ENCODE results near the gene DENND2D. TPM values are rescaled to one million over a fixed set of nuclear protein-coding genes. Genes with fewer than 3 reads are reported as not detected.

The DENND2D gene
- total RNA-seq, 1 experiment from 2014 or later, result 0.11 TPM

DNA sequence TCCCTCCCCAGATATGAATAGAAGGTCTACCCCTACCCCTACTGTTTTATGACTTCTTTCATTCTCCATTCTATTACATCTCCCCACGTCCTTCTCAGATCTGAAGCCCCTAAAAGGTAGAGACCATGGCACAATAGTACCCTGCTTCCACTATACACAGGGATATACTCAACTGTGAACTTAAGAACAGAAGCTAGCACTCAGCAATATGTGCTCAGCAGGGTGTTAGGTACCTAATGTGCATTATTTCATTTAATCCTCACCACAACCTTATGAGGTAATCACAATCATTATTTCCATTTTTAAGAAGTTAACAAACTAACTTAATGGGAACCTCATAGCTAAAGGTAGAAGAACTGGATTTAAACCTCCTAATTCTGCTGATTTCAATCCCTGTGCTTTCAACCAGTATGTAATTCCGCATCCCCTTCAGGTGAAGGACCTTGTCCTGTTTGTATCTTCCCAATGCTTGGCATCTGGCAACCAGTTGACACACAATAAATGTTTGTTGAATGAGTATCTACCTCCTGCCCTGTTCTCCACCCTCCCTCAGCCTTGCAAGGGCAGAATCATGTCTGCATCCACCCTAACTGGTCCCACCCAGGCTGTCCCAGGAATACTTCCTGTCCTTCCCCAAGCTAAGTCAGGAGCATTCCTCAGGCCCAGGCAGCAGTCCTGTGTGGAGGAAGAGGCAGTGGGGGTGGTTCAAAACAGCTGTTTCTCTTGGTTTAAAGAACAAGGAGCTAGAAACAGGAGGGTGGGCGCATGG lies 6.5 kb downstream of the DENND2D start:
- Histone ChIP-seq H3K23ac (ENCODE audit: insufficient read length, low read depth, low read length) (no peak overlapping the region), H2BK120ac (ENCODE audit: low read depth, low read length, poor library complexity, severe bottlenecking) (no peak overlapping the region), H2BK15ac (ENCODE audit: low read depth, low read length) (no peak overlapping the region), H2BK5ac (ENCODE audit: insufficient read length, low read length) (no peak overlapping the region), H3K79me2 (ENCODE audit: insufficient read depth, low read length) (no peaks in the 10 kb centered on the region), H3K18ac (ENCODE audit: insufficient read length, low read depth, low read length) (no peak overlapping the region), H4K91ac (ENCODE audit: insufficient read length, low read depth, low read length) (no peak overlapping the region), H3K14ac (ENCODE audit: insufficient read depth, low read length) (no peak overlapping the region; the same call in 1 of the 2 replicates), H2AFZ (ENCODE audit: low read length) (no peak overlapping the region), H3K9me3 (ENCODE audit: control insufficient read depth, low read depth, low read length) (no peaks in the 10 kb centered on the region), H2BK12ac (ENCODE audit: insufficient read length, low read depth, low read length) (no peak overlapping the region), H3K23me2 (ENCODE audit: insufficient read length, low read depth, low read length, poor library complexity, severe bottlenecking) (no peaks in the 10 kb centered on the region), H3K4me1 (ENCODE audit: insufficient read depth, low read length) (no peaks in the 10 kb centered on the region), H3K4me2 (ENCODE audit: insufficient read depth, insufficient read length, low read length) (no peak overlapping the region), H2BK20ac (ENCODE audit: low read depth, low read length, poor library complexity, severe bottlenecking) (no peak overlapping the region), H3K4ac (ENCODE audit: low read depth, low read length) (no peak overlapping the region), H3K27me3 (ENCODE audit: insufficient read depth, low read length) (no peaks in the 10 kb centered on the region; the same call in 1 of the 2 replicates), H2AK5ac (ENCODE audit: insufficient read length, low read length) (no peak overlapping the region), H3T11ph (ENCODE audit: low read length) (no peak overlapping the region), H3K9ac (ENCODE audit: extremely low read depth, insufficient read length, low read length) (no peak overlapping the region), H4K20me1 (ENCODE audit: control insufficient read depth, insufficient read depth, insufficient read length) (no peaks in the 10 kb centered on the region), H3K79me1 (ENCODE audit: insufficient read depth, low read depth, low read length, poor library complexity, severe bottlenecking) (no peaks in the 10 kb centered on the region), H4K8ac (replicated peaks; ENCODE audit: insufficient read length, low read depth, low read length) (no peak overlapping the region), H3K56ac (ENCODE audit: insufficient read length, low read depth, low read length) (no peak overlapping the region), H3K27ac (ENCODE audit: insufficient read length, low read depth, low read length) (no peak overlapping the region), H4K5ac (ENCODE audit: insufficient read length, low read depth, low read length) (no peak overlapping the region)
- TF ChIP-seq, protein P1, sequence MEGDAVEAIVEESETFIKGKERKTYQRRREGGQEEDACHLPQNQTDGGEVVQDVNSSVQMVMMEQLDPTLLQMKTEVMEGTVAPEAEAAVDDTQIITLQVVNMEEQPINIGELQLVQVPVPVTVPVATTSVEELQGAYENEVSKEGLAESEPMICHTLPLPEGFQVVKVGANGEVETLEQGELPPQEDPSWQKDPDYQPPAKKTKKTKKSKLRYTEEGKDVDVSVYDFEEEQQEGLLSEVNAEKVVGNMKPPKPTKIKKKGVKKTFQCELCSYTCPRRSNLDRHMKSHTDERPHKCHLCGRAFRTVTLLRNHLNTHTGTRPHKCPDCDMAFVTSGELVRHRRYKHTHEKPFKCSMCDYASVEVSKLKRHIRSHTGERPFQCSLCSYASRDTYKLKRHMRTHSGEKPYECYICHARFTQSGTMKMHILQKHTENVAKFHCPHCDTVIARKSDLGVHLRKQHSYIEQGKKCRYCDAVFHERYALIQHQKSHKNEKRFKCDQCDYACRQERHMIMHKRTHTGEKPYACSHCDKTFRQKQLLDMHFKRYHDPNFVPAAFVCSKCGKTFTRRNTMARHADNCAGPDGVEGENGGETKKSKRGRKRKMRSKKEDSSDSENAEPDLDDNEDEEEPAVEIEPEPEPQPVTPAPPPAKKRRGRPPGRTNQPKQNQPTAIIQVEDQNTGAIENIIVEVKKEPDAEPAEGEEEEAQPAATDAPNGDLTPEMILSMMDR (conservative IDR thresholded peaks at IDR 0.05), result no peak
- no peaks in the 10 kb centered on the region; the same call in 1 of the 2 replicates for H3K27me3 Mint-ChIP-seq (ENCODE audit: low read depth)
- no peak overlapping the region for H3K27ac Mint-ChIP-seq
- no peak overlapping the region for H3K4me3 Mint-ChIP-seq
- no CpG with 5 or more reads among the region's 3 CpGs for WGBS (ENCODE audit: extremely low coverage, insufficient read length, low lambda C conversion rate)
- peaks cover 9 to 15% of the 10 kb centered on the region in 2 experiments; a peak in 3 of 4 replicates for H3K4me1 Mint-ChIP-seq
- H3K36me3 Mint-ChIP-seq (ENCODE audit: insufficient read depth in 1 of 3, low read depth in 3 of 3), result peaks cover 0 to 6% (median 0%) of the 10 kb centered on the region in 3 experiments; a peak in 2 of 7 replicates
- no peaks in the 10 kb centered on the region for H3K9me3 Mint-ChIP-seq
- DNase-seq, result no peak

Data from H9 (cell line).